ENCODE measurements around the gene RAP1GAP2.

The RAP1GAP2 gene

DNA sequence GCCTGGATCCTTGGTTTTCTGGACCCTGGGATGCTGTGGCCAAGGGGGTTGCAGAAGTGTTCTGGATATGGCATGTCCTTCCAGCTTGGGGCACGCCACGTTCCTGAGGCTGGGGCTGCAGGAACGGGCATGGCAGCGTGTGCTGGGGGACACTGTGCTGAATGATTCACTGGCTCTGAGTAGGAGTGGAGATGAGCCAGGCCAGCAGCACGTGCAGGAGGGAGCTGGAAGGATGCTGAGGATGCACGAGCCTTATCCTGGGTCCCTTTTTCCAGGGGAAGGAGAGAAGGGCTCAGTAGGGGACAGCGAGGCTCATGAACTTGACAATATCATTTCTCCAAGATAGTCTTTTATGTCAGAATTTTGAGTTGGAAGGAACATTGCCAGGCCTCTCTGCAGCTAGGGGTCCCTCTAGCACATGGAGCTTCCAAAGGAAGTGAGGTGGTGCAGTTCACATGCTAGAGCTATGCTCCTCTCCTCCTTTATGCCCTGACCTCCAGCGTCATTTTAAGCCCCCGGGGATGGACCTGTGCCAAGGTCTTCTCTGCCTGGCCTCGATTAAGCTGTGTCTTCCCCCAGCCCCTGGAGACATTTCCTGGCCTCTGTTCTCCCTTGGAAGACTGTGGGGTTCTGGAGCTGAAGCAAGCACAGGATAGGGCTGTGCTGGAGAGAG, 141.2 kb downstream of the RAP1GAP2 start:
- DNase-seq (ENCODE audit: insufficient read length, low spot score) (no peak), FAIRE-seq (no peak)

DNA sequence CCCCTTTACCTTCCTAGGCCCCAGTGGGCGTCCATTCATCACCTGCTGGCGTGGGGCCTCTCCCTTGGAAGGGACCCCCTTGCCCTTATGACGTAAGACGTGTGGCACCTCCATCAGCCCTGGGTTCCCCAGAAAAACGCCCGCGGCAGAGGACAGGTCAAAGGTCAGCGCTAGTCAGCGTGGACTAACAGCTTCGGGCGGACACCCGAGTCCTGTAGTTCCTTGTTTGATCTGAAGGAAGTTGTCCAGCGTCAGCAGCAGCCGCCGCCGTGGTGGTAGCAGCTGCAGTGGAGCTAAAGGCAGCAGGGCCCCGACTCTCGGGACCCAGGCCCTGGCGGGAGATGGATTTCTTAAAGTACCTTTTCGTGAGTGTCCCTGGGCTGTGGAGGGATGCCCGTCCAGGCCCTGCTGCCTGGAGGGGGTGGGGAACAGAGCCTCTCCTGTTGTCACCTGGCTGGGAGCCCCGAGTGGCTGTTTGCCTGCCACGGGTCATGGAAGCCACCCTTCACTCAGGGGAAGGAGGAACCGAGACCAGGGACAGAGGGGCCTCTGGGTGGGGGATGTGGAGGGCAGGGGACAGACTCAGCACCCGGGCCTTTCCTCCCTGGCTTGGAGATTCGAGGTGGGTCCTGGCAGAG, 143.6 kb downstream of the RAP1GAP2 start:
- no peak for FAIRE-seq
- no peak for DNase-seq (ENCODE audit: insufficient read length, low spot score)

DNA sequence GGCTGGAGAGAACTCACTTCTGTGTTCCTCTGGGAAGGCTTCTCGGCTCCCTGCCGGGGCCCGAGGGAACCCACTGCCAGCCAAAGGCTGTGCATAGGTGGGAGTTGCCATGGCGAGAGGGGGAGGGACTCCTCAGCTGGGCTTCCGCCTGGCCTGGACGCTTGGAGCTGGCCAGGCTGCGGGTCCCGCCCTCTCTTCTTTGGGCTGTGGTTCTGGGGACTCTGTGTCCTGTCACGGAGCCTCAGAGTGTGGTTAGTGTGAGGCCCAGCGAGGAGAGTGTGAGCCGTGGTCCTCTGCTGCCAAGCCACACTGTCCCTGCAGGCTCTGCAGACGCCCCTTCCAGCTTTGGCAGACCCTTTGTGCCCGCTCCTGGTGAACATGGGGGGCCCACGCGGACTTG, 144.1 kb downstream of the RAP1GAP2 start:
- DNase-seq (ENCODE audit: insufficient read length, low spot score) (no peak), FAIRE-seq (no peak)

DNA sequence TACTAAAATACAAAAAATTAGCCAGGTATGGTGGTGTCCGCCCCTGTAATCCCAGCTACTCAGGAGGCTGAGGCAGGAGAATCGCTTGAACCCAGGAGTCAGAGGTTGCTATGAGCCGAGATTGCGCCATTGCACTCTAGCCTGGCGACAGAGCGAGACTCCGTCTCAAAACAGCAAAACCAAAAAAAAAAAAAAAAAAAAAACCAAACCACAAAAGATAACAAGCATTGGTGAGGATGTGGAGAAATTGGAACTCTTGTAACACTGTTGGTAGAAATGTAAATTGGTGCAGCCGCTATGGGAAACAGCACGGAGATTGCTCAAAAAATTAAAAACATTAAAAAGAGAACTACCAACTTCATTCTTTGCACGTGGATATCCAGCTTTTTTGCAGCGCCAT, 147.7 kb downstream of the RAP1GAP2 start:
- FAIRE-seq, result no peak
- no peak for DNase-seq (ENCODE audit: insufficient read length, low spot score)

DNA sequence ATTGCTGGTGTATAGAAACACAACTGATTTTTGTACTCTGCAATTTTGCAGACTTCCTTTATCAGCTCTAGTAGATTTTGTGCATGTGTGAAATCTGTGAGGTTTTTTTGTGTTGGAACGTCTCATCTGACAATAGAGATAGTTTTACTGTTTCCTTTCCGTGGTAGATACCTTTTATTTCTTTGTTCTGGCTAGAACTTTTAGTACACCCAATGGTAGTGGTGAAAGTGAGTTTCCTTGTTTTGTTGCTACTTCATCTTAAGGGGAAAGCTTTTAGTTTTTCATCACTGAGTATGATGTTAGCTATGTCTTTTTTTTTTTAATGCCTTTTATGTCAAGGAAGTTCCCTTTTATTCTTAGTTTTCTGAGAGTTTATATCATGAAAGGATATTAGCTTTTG, 149.1 kb downstream of the RAP1GAP2 start:
- FAIRE-seq (no peak), DNase-seq (ENCODE audit: insufficient read length, low spot score) (no peak)

DNA sequence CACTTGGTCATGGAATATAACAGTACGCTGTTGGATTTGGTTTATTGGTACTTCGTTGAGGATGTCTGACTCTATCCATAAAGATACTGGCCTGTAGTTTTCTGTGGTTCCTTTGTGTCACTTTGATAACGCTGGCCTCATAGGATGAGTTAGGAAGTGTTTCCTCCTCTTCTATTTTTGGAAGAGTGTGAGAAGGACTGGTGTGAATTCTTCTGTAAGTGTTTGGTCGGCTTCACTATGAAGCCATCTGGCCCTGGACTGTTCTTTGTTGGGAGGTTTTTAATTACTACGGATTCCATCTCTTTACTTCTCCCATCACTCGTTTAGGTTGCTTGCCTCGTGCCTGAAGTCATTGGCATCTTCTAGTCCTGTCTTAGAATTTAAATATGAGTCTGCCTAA, 149.9 kb downstream of the RAP1GAP2 start:
- FAIRE-seq (no peak), DNase-seq (ENCODE audit: insufficient read length, low spot score) (no peak)

DNA sequence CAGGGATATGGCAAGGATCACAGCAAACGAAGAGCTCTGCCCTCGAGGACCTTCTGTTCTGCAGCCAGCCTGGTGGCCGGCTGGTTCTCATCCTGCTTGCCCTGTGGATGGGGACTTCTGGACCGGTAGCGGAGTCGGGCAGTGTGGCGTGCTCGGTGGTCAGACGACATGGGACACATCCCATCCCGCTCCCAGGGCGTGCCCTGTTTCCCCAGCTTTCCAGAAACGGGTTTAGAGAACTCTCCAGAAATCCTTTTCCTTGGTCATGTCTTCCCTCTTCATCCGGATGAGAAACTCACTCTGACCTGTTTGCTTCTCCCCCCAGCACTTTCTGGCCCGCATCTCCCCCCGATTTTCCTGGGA, 151.3 kb downstream of the RAP1GAP2 start:
- DNase-seq (ENCODE audit: insufficient read length, low spot score) (no peak), FAIRE-seq (no peak)

DNA sequence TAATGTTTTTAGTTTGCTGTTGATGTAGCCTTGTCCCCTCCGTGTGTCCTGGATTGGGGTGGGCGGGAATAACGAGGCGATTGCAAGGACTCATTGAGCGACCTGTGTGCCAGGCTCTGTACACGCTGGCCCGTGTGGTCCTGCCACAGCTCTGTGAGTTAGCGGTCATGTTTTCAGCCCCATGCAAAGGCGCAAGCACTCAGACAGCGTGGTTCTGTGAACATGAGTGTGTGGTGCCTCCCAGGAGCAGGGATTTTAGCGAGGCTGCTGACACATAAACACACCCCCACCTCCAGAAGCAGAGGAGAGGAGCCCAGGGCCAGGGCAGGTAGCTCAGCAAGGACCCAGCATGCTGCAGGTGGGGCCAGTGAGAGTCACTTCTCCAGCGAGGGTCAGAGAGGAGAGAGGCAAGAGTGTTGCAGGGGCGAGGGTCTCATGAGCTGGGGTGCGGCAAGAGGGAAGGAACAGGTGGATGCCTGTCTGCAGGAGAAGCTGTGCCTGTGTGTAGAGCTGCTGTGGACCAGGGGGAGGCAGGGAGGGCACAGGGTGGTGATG, 151.8 kb downstream of the RAP1GAP2 start:
- DNase-seq (ENCODE audit: insufficient read length, low spot score) (no peak), FAIRE-seq (no peak)

DNA sequence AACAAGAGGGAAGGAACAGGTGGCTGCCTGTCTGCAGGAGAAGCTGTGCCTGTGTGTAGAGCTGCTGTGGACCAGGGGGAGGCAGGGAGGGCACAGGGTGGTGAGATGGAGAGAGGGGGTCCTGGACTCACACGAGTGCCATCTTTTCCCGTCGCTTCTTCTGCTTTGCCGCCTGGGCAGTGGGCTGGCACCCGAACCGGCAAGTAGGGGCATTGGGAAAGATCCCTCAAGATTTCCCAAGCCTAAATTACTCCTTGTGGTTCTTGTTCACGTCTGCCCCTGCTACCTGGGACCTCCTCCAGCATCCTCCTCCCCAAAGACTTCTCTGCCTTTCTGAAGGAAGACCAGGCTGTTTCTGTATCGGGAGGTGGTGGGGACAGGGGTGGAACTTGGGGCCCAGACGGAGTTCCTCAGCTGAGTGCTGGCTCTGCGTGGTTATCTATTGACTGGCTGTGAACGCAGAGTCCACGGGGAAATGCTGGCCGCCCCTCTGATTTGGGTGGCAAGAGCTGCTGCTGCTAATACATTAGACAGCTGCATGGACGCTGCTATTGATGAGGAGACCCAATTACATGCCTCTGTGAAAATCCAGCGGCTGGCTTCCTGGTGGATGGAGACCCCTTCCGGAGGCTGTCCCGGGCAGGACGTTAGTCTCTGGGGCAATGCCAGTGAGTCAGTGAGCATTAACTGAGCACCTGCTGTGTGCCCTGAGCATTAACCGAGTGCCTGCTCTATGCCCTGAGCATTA, 152.7 kb downstream of the RAP1GAP2 start:
- DNase-seq (ENCODE audit: insufficient read length, low spot score) (no peak), FAIRE-seq (no peak)

DNA sequence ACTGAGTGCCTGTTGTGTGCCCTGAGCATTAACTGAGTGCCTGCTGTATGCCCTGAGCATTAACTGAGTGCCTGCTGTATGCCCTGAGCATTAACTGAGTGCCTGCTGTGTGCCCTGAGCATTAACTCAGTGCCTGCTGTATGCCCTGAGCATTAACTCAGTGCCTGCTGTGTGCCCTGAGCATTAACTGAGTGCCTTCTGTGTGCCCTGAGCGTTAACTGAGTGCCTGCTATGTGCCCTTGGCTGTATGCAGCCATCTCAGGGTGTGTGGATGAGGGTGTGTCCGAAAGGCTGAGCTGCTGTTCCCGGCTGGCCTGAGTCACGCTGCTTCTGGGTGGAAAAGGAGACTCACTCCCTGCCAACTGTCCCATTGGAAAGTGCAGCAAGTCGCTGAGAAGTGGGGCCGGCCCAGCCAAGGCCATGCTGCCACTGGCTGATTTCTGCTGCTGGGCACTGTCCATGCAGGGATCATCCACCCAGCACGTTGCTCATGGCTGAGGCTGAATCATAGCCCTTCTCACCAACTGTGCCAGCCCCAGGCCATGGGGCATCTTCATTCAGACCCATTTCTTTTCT, 153.3 kb downstream of the RAP1GAP2 start:
- DNase-seq (ENCODE audit: insufficient read length, low spot score) (no peak), FAIRE-seq (no peak)

DNA sequence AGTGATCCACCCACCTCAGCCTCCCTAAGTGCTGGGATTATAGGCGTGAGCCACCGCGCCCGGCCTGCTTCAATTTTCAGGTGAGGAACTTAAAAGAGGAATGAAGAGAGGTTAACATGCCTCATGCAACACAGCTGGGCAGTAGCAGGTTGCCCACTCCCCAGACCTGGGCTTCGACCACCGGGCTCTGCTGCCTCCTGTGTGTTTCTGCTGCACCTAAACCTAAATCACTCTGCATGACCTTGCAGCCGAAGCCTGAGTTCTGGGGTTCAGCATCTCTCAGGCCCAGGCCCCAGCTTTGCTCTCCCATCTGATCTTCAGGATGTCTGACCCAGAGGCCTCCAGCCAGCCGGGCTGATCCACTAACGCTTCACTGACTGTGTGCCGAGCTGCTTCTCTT, 154.6 kb downstream of the RAP1GAP2 start:
- DNase-seq (ENCODE audit: insufficient read length, low spot score) (no peak), FAIRE-seq (no peak)

DNA sequence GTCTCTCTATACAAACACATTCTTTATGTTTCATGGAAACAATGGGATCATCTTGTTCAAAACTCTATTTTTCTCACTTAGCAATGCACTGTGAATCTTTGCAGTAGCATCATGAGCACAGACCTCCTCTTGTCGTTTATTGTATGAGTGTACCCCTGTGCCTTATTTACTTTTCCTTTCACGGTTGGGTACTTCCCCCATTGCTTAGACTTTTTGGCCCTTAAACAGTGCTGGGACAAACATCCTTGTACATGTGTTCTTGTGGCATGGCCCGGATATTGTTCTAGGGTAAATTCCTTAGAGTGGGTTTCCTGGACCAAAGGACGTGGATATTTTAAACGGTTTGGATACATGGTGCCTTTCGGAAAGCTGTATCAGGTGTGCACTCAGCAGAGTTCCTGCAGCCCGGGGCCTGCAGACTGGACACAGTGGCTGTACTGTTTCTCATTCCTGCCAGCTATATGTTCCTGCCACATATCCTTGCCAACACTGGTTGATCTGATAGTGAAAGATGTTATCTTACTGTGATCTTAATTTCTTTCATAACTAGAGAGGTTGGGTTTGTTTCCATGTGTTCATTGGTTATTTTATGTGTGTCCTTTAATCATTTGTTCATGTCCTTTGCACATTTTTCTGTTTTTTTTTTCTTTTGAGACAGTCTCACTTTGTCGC, 156.1 kb downstream of the RAP1GAP2 start:
- DNase-seq (ENCODE audit: insufficient read length, low spot score) (no peak), FAIRE-seq (no peak)

DNA sequence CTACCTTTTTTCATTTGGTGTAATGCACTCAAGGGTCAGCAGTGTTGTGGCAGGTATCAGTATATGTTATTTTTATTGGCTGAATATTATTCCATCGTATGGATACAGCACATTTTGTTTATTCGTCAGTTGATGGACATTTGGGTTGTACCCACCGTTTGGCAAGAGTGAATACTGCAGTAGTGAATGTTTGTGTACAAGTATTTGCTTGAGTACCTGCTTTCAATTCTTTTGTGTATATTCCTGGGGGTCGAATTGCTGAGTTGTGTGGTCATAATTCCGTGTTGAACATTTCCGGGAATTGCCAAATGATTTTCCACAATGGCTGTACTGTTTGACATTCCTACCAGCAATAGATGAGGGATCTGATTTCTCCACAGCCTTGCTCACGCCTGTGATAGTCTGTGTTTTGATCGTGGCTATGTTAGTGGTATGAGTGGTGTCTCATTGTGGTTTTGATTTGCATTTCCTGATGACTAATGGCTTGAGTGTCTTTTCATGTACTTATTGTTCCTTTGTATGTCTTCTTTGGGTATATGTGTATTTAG, 158.7 kb downstream of the RAP1GAP2 start:
- FAIRE-seq (no peak), DNase-seq (ENCODE audit: insufficient read length, low spot score) (no peak)

DNA sequence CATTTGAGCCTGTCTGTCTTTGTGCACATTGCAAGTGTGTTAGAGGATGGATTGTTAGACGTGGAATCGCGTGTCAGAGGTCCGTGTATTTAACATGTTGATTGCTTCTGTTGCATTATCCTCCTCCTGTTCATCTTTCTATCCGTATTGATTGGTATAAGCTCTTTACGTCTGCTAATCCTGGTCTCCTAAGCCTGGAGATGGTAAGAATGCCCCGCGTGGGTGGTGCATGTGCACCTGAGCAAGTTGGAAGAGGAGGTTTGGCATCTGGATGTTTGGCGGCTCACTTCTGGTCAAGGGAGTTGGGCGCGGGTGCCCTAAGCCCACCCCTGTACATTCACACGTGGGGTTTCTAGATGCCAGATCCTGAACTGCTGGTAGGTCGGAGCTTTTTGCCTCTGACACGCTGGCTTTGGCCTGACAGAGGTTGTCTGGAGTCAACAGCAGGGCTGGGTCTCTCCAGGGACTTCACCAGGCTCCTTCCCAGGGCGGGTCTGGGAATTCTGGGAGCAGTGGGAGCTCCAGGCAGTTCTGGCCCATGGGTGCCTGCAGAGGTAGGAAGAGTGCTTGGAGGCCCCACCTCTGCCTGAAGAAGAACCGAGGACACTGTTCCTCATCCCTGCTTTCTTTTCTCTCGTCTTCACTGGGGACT, 159.8 kb downstream of the RAP1GAP2 start:
- no peak for FAIRE-seq
- no peak for DNase-seq (ENCODE audit: insufficient read length, low spot score)

DNA sequence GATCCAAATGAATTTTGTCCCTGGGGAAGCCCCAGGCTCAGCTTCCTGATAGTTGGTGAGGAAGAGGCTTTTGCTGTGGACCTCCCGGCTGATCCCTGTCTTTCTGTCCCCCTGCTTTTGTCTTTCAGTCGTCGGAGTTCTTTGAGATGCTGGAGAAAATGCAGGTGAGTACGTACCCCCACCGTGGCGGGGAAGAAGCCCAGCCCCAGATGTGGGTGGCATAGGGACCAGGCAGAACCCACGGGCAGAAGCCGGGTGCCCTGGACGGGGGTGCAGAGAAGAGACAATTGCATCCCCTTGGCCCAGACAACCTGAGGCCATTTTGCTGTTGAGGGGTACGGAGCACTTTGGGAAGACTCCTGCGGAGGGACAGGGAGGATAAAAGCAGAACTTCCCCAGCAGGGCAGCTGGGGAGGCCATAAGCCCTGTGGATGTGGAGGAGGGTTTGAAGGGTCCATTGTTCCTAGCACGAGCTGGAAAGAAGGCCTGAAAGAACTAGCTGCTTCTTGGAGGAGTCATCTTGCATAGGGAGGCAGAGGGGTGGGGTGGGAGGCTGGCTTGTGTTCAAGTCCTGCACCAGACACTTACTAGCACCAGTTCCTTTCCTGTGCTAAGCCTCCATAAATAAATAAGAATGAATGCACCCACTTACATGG, 161.5 kb downstream of the RAP1GAP2 start:
- FAIRE-seq (no peak), DNase-seq (ENCODE audit: insufficient read length, low spot score) (no peak)

DNA sequence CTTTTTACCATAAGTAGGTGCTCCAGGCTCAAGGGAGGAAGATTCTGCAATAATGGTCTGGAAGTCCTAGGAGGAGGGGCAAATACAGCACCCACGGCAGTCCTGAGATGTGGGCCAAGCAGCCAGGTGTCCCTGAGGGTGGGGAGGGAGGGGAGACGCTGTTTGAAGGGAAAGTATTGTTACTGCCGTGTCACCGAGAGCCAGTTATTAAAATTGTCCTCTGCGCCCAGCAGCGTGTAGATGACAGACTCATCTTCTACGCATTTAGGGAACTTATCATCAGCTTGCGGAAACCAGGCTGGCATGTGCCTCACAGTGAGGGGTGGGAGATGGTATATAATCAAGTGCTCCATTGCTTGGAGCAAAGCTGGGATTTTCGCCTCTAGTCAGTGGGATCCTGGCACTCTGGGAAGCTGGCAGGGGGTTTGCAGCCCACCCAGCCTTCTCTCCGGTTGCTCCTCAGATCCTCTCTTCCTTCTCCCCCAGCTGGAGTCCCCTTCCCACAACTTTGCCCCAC, 162.5 kb downstream of the RAP1GAP2 start:
- FAIRE-seq (no peak), DNase-seq (ENCODE audit: insufficient read length, low spot score) (no peak)

DNA sequence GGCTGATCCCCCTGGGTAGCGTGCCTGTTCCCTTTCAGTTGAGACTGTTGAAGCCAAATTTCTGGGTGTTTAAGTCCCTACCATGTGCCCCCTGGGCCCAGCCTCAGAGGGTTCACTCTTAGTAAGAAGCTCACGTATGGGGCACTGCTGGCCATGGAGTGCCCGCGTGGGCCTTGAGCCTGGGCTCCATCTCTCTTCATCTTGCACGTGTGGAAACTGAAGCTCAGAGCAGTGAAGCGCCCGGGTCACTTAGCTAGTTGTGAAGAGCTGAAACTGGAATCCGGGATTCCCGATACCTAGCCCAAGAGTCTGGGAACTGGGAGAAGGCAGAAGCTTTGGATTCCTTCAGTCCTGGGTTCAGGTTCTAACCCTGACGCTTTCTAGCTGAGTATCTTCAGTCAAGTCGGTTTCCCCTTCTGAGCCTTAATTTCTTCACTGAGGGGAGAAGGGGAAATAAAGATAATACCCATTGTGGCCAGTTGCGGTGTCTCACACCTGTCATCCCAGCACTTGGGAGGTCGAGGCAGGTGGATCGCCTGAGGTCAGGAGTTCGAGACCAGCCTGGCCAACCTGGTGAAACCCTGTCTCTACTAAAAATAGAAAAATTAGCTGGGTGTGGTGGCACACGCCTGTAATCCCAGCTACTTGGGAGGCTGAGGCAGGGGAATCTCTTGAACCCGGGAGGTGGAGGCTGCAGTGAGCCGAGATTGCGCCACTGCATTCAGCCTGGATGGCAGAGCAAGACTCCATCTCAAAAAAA, 163.3 kb downstream of the RAP1GAP2 start:
- FAIRE-seq (no peak), DNase-seq (ENCODE audit: insufficient read length, low spot score) (no peak)

DNA sequence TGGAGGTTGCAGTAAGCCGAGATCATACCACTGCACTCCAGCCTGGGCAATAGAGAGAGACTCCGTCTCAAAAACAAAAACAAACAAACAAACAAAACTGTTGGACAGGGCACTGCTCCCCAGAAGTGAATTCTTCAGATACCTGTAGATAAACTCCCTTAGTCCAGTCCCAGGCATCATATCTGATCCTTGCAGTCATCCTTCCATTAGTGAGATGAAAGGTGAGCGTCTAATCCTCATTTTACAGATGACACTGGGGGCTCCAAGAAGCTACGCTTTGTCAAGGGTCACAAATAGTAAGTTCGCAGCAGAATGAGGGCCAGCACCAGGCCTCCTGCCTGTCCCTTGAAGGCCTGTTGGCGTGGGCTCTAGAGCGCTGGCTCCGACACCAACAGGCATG, 165.2 kb downstream of the RAP1GAP2 start:
- FAIRE-seq, result no peak

DNA sequence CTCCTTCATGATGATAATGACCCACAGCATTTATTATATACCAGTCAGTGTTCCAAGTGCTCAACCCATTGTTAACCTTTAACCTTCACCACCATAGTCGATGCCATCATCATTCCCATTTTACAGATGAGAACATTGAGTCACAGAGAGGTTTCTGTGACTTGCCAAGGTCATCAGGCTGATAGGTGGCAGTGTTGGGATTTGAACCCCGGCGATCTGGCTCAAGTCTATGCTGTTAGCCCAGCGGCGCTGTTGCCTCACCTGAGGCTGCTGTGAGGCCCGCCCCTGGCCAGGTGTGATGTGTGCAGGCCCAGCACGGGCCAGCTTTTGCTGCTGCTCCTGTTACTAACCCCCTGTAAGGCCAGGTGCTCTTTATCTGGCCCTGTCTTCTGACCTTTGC, 166.0 kb downstream of the RAP1GAP2 start:
- no peak for FAIRE-seq
- no peak for DNase-seq (ENCODE audit: insufficient read length, low spot score)

More for the DNA sequence above, 165.2 kb downstream of the RAP1GAP2 start:
- DNase-seq (ENCODE audit: insufficient read length, low spot score), result no peak

All from GM19239 (cell line).